H1 (cell line): ENCODE measurements around the gene ARHGEF40. TPM values are rescaled to one million over a fixed set of nuclear protein-coding genes. Genes with fewer than 3 reads are reported as not detected.

Source experiments
- BACH1 ChIP-seq: IDR thresholded peaks from 2 replicates; pipeline ENCODE4 v1.6.1; 2012; ENCODE audit warnings: low read length, improper control_type of control experiment
- BRCA1 ChIP-seq: IDR thresholded peaks from 2 replicates; pipeline ENCODE4 v1.6.1; 2012; ENCODE audit warnings: low read depth, low read length, improper control_type of control experiment
- CBX5 ChIP-seq: fragments of 300-800, 300-1000 bp; sonication (generic); IDR thresholded peaks from 2 replicates; pipeline ENCODE4 v1.7.1; 2016; ENCODE audit warnings: antibody characterized with exemption, low read length, low read depth
- EGR1 ChIP-seq: IDR thresholded peaks from 2 replicates; pipeline ENCODE4 v1.6.1; 2011; ENCODE audit warnings: low read depth, low read length, borderline replicate concordance
- JUN ChIP-seq: IDR thresholded peaks from 2 replicates; pipeline ENCODE4 v1.6.1; 2011; ENCODE audit warnings: low read depth, mild to moderate bottlenecking, improper control_type of control experiment, low read length
- PHF8 ChIP-seq: fragments of 200-600 bp; sonication (generic); conservative IDR thresholded peaks from 2 replicates; pipeline ENCODE4 v1.7.1; 2012; ENCODE audit warnings: low read depth, mild to moderate bottlenecking, inconsistent platforms, low read length, moderate library complexity
- TBP ChIP-seq: IDR thresholded peaks from 2 replicates; pipeline ENCODE4 v1.6.1; 2011; ENCODE audit warnings: low read depth, low read length, improper control_type of control experiment
- TEAD4 ChIP-seq: IDR thresholded peaks from 2 replicates; pipeline ENCODE4 v1.6.1; 2012; ENCODE audit warnings: low read depth, low read length, inconsistent platforms, mixed read lengths
- polyA plus RNA-seq, 7 experiments: library from polyadenylated mRNA; depleted of rRNA in 3 of 7; stranded (reverse) in 5 of 7; unstranded in 2 of 7; fragments of >200 nt in 5 of 7; fragments of 200-250 nt in 2 of 7; gene quantifications; 1 replicate in 5 of 7; 2 replicates in 1 of 7; 4 replicates in 1 of 7; pipeline versions ENCODE4 v1.2.1 to v1.2.3, GENCODE V29; 2011 to 2013; ENCODE audit warnings: missing spikeins in 2 of 7, mixed read lengths in 2 of 7
- total RNA-seq: library from RNA; stranded (reverse); fragmentation: NEBNext Ultra II Directional; extraction: Animal tissue kit (Norgen Biotek cat#: 25700); gene quantifications from 2 replicates; pipeline ENCODE4 v1.2.1, GENCODE V29; 2021
- TF ChIP-seq, protein P1 (sequence below): fragments of 300-600 bp; sonication (generic); IDR thresholded peaks from 2 replicates; pipeline ENCODE4 v1.7.1; 2012; ENCODE audit warnings: low read length, moderate library complexity, mild to moderate bottlenecking, inconsistent platforms; ENCODE audit not compliant: insufficient replicate concordance
- TF ChIP-seq, protein P2 (sequence below): IDR thresholded peaks from 2 replicates; pipeline ENCODE4 v1.6.1; 2011; ENCODE audit warnings: low read depth, mild to moderate bottlenecking, low read length; ENCODE audit not compliant: insufficient read depth

ARHGEF40 gene
- total and polyA plus RNA-seq, 2 of the 8 experiments (the other 6 are each of a cell fraction or from before 2014, with no cell fraction given): 53.1 to 101 TPM

DNA sequence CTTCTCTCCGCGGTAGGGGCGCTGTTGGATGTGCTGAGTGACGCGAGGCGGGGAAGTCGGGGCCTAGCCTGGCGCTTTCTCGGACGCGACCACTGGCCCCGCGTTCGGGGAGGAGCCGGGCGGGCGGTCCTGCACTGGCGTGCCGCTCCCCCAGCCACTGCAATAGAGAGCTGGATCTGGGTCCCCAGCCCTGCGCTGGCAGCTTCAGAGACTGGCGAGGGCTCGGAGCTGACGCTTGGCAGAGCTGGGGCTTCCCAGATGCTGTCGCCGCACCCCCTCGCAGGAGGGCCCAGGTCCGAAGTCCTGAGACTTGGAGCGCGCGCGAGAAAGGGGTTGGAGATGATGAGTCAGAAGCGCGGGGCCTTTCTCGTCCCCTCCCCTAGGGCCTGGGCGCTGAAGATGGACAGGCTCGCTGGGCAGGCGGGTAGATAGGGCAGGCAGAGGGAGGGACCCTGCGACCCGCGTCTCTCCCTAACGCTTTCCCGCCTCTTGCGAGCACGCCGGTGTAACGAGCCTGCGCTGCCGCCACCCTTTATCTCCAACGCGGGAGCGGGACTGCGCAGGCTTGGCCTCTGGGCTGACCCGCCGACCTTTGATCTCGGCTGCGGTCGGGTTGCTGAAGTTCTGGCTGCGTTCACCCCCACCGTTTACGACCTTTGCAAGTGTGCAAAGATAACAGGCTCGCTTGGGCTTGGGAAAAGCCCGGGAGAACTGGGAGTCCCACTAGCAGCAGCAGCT lies 33.8 kb downstream of the ARHGEF40 start (continued):
- TF ChIP-seq, protein P1, sequence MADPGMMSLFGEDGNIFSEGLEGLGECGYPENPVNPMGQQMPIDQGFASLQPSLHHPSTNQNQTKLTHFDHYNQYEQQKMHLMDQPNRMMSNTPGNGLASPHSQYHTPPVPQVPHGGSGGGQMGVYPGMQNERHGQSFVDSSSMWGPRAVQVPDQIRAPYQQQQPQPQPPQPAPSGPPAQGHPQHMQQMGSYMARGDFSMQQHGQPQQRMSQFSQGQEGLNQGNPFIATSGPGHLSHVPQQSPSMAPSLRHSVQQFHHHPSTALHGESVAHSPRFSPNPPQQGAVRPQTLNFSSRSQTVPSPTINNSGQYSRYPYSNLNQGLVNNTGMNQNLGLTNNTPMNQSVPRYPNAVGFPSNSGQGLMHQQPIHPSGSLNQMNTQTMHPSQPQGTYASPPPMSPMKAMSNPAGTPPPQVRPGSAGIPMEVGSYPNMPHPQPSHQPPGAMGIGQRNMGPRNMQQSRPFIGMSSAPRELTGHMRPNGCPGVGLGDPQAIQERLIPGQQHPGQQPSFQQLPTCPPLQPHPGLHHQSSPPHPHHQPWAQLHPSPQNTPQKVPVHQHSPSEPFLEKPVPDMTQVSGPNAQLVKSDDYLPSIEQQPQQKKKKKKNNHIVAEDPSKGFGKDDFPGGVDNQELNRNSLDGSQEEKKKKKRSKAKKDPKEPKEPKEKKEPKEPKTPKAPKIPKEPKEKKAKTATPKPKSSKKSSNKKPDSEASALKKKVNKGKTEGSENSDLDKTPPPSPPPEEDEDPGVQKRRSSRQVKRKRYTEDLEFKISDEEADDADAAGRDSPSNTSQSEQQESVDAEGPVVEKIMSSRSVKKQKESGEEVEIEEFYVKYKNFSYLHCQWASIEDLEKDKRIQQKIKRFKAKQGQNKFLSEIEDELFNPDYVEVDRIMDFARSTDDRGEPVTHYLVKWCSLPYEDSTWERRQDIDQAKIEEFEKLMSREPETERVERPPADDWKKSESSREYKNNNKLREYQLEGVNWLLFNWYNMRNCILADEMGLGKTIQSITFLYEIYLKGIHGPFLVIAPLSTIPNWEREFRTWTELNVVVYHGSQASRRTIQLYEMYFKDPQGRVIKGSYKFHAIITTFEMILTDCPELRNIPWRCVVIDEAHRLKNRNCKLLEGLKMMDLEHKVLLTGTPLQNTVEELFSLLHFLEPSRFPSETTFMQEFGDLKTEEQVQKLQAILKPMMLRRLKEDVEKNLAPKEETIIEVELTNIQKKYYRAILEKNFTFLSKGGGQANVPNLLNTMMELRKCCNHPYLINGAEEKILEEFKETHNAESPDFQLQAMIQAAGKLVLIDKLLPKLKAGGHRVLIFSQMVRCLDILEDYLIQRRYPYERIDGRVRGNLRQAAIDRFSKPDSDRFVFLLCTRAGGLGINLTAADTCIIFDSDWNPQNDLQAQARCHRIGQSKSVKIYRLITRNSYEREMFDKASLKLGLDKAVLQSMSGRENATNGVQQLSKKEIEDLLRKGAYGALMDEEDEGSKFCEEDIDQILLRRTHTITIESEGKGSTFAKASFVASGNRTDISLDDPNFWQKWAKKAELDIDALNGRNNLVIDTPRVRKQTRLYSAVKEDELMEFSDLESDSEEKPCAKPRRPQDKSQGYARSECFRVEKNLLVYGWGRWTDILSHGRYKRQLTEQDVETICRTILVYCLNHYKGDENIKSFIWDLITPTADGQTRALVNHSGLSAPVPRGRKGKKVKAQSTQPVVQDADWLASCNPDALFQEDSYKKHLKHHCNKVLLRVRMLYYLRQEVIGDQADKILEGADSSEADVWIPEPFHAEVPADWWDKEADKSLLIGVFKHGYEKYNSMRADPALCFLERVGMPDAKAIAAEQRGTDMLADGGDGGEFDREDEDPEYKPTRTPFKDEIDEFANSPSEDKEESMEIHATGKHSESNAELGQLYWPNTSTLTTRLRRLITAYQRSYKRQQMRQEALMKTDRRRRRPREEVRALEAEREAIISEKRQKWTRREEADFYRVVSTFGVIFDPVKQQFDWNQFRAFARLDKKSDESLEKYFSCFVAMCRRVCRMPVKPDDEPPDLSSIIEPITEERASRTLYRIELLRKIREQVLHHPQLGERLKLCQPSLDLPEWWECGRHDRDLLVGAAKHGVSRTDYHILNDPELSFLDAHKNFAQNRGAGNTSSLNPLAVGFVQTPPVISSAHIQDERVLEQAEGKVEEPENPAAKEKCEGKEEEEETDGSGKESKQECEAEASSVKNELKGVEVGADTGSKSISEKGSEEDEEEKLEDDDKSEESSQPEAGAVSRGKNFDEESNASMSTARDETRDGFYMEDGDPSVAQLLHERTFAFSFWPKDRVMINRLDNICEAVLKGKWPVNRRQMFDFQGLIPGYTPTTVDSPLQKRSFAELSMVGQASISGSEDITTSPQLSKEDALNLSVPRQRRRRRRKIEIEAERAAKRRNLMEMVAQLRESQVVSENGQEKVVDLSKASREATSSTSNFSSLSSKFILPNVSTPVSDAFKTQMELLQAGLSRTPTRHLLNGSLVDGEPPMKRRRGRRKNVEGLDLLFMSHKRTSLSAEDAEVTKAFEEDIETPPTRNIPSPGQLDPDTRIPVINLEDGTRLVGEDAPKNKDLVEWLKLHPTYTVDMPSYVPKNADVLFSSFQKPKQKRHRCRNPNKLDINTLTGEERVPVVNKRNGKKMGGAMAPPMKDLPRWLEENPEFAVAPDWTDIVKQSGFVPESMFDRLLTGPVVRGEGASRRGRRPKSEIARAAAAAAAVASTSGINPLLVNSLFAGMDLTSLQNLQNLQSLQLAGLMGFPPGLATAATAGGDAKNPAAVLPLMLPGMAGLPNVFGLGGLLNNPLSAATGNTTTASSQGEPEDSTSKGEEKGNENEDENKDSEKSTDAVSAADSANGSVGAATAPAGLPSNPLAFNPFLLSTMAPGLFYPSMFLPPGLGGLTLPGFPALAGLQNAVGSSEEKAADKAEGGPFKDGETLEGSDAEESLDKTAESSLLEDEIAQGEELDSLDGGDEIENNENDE: no peak
- TF ChIP-seq CBX5 (no peak), BACH1 (no peak), TBP (peak; percentile 84), BRCA1 (peak; percentile 82), TEAD4 (no peak), PHF8 (peak; percentile 86), JUN (0 out of 2 replicates have a peak, but pooled peaks have one; percentile 42), EGR1 (peak; percentile 66; the same call in 1 of the 2 replicates)
- TF ChIP-seq, protein P2, sequence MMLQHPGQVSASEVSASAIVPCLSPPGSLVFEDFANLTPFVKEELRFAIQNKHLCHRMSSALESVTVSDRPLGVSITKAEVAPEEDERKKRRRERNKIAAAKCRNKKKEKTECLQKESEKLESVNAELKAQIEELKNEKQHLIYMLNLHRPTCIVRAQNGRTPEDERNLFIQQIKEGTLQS: no peak
